ENCODE data around the gene GLRX.

DNA sequence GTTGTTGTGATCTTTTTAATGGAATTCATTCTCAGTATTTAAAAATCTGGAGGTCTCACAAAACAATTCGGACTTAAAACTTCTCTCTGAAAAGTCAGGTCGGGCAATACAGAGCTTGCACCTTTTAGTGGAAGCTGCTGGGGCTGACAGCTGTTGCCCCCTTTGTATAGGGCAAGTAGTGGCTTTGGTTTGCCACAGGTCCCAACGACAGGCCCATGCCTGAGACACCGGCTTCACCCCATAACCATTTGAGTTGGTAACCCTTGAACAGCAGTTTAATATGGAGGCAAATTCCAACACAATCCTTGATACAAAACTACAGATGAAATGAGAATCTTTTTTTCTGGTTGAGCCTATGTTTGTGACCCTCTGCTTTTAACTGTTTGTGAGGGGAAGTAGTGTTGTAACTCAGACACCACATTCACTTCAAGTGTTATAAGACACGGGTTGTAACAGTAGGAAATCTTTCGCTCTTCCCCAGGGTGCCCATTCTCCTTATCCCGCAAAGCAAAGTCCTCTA lies 752 bp upstream of the GLRX start:
- TF ChIP-seq, protein P1, sequence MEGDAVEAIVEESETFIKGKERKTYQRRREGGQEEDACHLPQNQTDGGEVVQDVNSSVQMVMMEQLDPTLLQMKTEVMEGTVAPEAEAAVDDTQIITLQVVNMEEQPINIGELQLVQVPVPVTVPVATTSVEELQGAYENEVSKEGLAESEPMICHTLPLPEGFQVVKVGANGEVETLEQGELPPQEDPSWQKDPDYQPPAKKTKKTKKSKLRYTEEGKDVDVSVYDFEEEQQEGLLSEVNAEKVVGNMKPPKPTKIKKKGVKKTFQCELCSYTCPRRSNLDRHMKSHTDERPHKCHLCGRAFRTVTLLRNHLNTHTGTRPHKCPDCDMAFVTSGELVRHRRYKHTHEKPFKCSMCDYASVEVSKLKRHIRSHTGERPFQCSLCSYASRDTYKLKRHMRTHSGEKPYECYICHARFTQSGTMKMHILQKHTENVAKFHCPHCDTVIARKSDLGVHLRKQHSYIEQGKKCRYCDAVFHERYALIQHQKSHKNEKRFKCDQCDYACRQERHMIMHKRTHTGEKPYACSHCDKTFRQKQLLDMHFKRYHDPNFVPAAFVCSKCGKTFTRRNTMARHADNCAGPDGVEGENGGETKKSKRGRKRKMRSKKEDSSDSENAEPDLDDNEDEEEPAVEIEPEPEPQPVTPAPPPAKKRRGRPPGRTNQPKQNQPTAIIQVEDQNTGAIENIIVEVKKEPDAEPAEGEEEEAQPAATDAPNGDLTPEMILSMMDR (IDR thresholded peaks at IDR 0.05), result no peak
- no peak for TF ChIP-seq POLR2AphosphoS5 (IDR thresholded peaks at IDR 0.05; ENCODE audit: low read depth, low read length)
- no peak for TF ChIP-seq USF1 (IDR thresholded peaks at IDR 0.05; ENCODE audit: borderline replicate concordance, low read depth)
- TF ChIP-seq, protein P2, sequence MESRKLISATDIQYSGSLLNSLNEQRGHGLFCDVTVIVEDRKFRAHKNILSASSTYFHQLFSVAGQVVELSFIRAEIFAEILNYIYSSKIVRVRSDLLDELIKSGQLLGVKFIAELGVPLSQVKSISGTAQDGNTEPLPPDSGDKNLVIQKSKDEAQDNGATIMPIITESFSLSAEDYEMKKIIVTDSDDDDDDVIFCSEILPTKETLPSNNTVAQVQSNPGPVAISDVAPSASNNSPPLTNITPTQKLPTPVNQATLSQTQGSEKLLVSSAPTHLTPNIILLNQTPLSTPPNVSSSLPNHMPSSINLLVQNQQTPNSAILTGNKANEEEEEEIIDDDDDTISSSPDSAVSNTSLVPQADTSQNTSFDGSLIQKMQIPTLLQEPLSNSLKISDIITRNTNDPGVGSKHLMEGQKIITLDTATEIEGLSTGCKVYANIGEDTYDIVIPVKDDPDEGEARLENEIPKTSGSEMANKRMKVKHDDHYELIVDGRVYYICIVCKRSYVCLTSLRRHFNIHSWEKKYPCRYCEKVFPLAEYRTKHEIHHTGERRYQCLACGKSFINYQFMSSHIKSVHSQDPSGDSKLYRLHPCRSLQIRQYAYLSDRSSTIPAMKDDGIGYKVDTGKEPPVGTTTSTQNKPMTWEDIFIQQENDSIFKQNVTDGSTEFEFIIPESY (IDR thresholded peaks at IDR 0.05; ENCODE audit: borderline replicate concordance, low read depth), result no peak
- TF ChIP-seq, protein P3, sequence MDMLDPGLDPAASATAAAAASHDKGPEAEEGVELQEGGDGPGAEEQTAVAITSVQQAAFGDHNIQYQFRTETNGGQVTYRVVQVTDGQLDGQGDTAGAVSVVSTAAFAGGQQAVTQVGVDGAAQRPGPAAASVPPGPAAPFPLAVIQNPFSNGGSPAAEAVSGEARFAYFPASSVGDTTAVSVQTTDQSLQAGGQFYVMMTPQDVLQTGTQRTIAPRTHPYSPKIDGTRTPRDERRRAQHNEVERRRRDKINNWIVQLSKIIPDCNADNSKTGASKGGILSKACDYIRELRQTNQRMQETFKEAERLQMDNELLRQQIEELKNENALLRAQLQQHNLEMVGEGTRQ (IDR thresholded peaks at IDR 0.05; ENCODE audit: borderline replicate concordance, low read depth, low read length), result no peak
- TF ChIP-seq RAD21 (IDR thresholded peaks at IDR 0.05; ENCODE audit: low read length), result no peak
- no peak for TF ChIP-seq NRF1 (IDR thresholded peaks at IDR 0.05; ENCODE audit: low read depth, low read length)
- TF ChIP-seq, protein P4, sequence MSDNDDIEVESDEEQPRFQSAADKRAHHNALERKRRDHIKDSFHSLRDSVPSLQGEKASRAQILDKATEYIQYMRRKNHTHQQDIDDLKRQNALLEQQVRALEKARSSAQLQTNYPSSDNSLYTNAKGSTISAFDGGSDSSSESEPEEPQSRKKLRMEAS (IDR thresholded peaks at IDR 0.05; ENCODE audit: low read depth), result no peak

Measured in SK-N-SH (cell line).